HCT116 (cell line): ENCODE data around the gene TFF2. TPM values are rescaled to one million over a fixed set of nuclear protein-coding genes. Genes with fewer than 3 reads are reported as not detected.

Source experiments
- ATAC-seq: fragments of 200-7000 bp; cut with Tn5 transposase; 2 replicates; pipeline ENCODE4 v1.9.1; 2020; ENCODE audit warnings: mild to moderate bottlenecking, moderate library complexity
- BruUV-seq: library from RNA; stranded (reverse); fragments of 400-500 nt; replicated peaks from 2 replicates; lab custom pipeline; 2021; lab: Mats Ljungman, UMichigan
- CTCF ChIA-PET: fragments of 300-600 bp; sonication (Branson Sonifier 250); formaldehyde crosslinking; loops from one replicate; lab custom pipeline; 2021; ENCODE audit warnings: antibody characterized with exemption; lab: Charles Lee
- POLR2A ChIA-PET: fragments of 300-600, 350-600 bp; sonication (Branson Sonifier 250); formaldehyde crosslinking; loops from one replicate; lab custom pipeline; 2021; ENCODE audit warnings: antibody characterized with exemption; lab: Charles Lee
- RAD21 ChIA-PET, 2 experiments: fragments of 300-600 bp; sonication (Branson Sonifier 250); formaldehyde crosslinking; loops; one replicate each; lab custom pipeline; 2023; ENCODE audit warnings: low total read pairs in 2 of 2; ENCODE audit not compliant: uncharacterized antibody in 2 of 2, unreplicated experiment in 2 of 2, low non-redundant PET in 1 of 2; lab: Charles Lee
- DNase-seq: peaks from one replicate; pipeline ENCODE4 v3.0.0-alpha.2; 2010; ENCODE audit warnings: low read depth, low spot score
- H2AFZ ChIP-seq: fragments of 200-600 bp; shearing (Covaris generic), sonication (generic); 2 replicates; pipeline ENCODE4 v1.6.1; 2017; ENCODE audit warnings: low read depth, mixed run types, mixed read lengths, antibody characterized with exemption, low read length; ENCODE audit not compliant: poor library complexity, severe bottlenecking
- H3K27ac ChIP-seq: 2 replicates; pipeline ENCODE4 v1.5.1; 2012; ENCODE audit warnings: low read depth, low read length
- H3K27me3 ChIP-seq: fragments of 200-600 bp; sonication (generic); 2 replicates; pipeline ENCODE4 v1.6.1; 2016; ENCODE audit warnings: mixed run types, low read length, mixed read lengths; ENCODE audit not compliant: insufficient read depth
- H3K36me3 ChIP-seq, 2 experiments: fragments of 200-500 bp in 1 of 2; fragments of 200-600 bp in 1 of 2; sonication (Bioruptor generic) in 1 of 2; sonication (generic) in 1 of 2; 2 replicates each; pipeline versions ENCODE4 v1.5.1 to v1.6.1; 2014 to 2016; ENCODE audit warnings: low read length in 2 of 2, inconsistent platforms in 1 of 2, mixed read lengths in 1 of 2, mixed run types in 1 of 2; ENCODE audit not compliant: insufficient read depth in 2 of 2, control insufficient read depth in 1 of 2
- H3K4me1 ChIP-seq, 2 experiments: fragments of 200-600 bp in 1 of 2; sonication (generic) in 1 of 2; 2 replicates each; pipeline versions ENCODE4 v1.5.1 to v1.6.1; 2012 to 2017; ENCODE audit warnings: low read length in 2 of 2, inconsistent platforms in 1 of 2, mild to moderate bottlenecking in 1 of 2, mixed read lengths in 1 of 2, mixed run types in 1 of 2, moderate library complexity in 1 of 2; ENCODE audit not compliant: insufficient read depth in 2 of 2, control insufficient read depth in 1 of 2
- H3K4me2 ChIP-seq: fragments of 200-600 bp; sonication (generic); 2 replicates; pipeline ENCODE4 v1.6.1; 2017; ENCODE audit warnings: mixed run types, low read length, mixed read lengths
- H3K4me3 ChIP-seq, 2 experiments: fragments of 200-600 bp in 1 of 2; sonication (generic) in 1 of 2; replicated peaks in 1 of 2; 2 replicates each; pipeline ENCODE4 v1.5.1; 2011 to 2016; ENCODE audit warnings: low read length in 2 of 2, control low read depth in 1 of 2, low read depth in 1 of 2, mild to moderate bottlenecking in 1 of 2, mixed read lengths in 1 of 2, mixed run types in 1 of 2
- H3K79me2 ChIP-seq: fragments of 200-600 bp; sonication (generic); 2 replicates; pipeline ENCODE4 v1.6.1; 2017; ENCODE audit warnings: mild to moderate bottlenecking, mixed run types, low read length, moderate library complexity, mixed read lengths; ENCODE audit not compliant: insufficient read depth
- H3K9ac ChIP-seq: fragments of 200-600 bp; sonication (generic); 2 replicates; pipeline ENCODE4 v1.6.1; 2016; ENCODE audit warnings: low read length, mixed read lengths
- H3K9me2 ChIP-seq: fragments of 200-600 bp; sonication (generic), shearing (Covaris generic); 2 replicates; pipeline ENCODE4 v1.6.1; 2017; ENCODE audit warnings: mixed run types, mild to moderate bottlenecking, moderate library complexity; ENCODE audit not compliant: insufficient read depth
- H3K9me3 ChIP-seq, 2 experiments: fragments of 200-500 bp in 1 of 2; fragments of 200-600 bp in 1 of 2; sonication (Bioruptor generic) in 1 of 2; sonication (generic) in 1 of 2; 2 replicates each; pipeline ENCODE4 v1.6.1; 2014 to 2017; ENCODE audit warnings: low read length in 2 of 2, mixed read lengths in 2 of 2, inconsistent platforms in 1 of 2, low read depth in 1 of 2, mild to moderate bottlenecking in 1 of 2, mixed run types in 1 of 2, moderate library complexity in 1 of 2; ENCODE audit not compliant: control insufficient read depth in 1 of 2, insufficient read depth in 1 of 2
- H4K20me1 ChIP-seq: fragments of 200-600 bp; sonication (generic), shearing (Covaris generic); 2 replicates; pipeline ENCODE4 v1.6.1; 2017; ENCODE audit warnings: mixed run types, mild to moderate bottlenecking, moderate library complexity; ENCODE audit not compliant: insufficient read depth
- CBX3 ChIP-seq: IDR thresholded peaks from 2 replicates; pipeline ENCODE4 v1.6.1; 2012; ENCODE audit warnings: low read depth
- ELF1 ChIP-seq: IDR thresholded peaks from 2 replicates; pipeline ENCODE4 v1.6.1; 2012; ENCODE audit warnings: low read depth, borderline replicate concordance
- EZH2 ChIP-seq: fragments of 200-600 bp; sonication (generic); IDR thresholded peaks from 2 replicates; pipeline ENCODE4 v1.6.1; 2017; ENCODE audit warnings: antibody characterized with exemption, mixed run types
- EZH2phosphoT487 ChIP-seq: fragments of 200-600 bp; IDR thresholded peaks from 2 replicates; pipeline ENCODE4 v1.6.1; 2018; ENCODE audit warnings: antibody characterized with exemption, borderline replicate concordance
- JUND ChIP-seq: IDR thresholded peaks from 2 replicates; pipeline ENCODE4 v1.6.1; 2012
- POLR2A ChIP-seq: IDR thresholded peaks from 2 replicates; pipeline ENCODE4 v1.7.0; 2011; ENCODE audit warnings: borderline replicate concordance; ENCODE audit not compliant: insufficient read depth, insufficient read length; ENCODE audit errors: extremely low read depth
- POLR2AphosphoS5 ChIP-seq: IDR thresholded peaks from 2 replicates; pipeline ENCODE4 v1.6.1; 2011; ENCODE audit warnings: mild to moderate bottlenecking, low read depth, low read length, moderate library complexity
- RAD21 ChIP-seq: IDR thresholded peaks from 2 replicates; pipeline ENCODE4 v1.6.1; 2012; ENCODE audit warnings: low read depth, mild to moderate bottlenecking
- SIN3A ChIP-seq: IDR thresholded peaks from 2 replicates; pipeline ENCODE4 v1.6.1; 2012; ENCODE audit warnings: low read depth
- SP1 ChIP-seq: IDR thresholded peaks from 2 replicates; pipeline ENCODE4 v1.6.1; 2012; ENCODE audit warnings: low read depth
- SRF ChIP-seq: IDR thresholded peaks from 2 replicates; pipeline ENCODE4 v1.6.1; 2012; ENCODE audit warnings: low read depth
- TCF7L2 ChIP-seq: IDR thresholded peaks from 2 replicates; pipeline ENCODE4 v1.7.0; 2011; ENCODE audit warnings: borderline replicate concordance, inconsistent platforms; ENCODE audit not compliant: insufficient read depth, insufficient read length; ENCODE audit errors: extremely low read depth
- YY1 ChIP-seq: IDR thresholded peaks from 2 replicates; pipeline ENCODE4 v1.6.1; 2011; ENCODE audit warnings: low read length, low read depth, moderate library complexity, mild to moderate bottlenecking; ENCODE audit not compliant: insufficient replicate concordance; ENCODE audit errors: extremely low read depth
- ZFX ChIP-seq: fragments of 450-650 bp; IDR thresholded peaks from 2 replicates; pipeline ENCODE4 v1.6.1; 2017
- ZNF274 ChIP-seq: fragments of 200-500 bp; sonication (Bioruptor generic); IDR thresholded peaks from 2 replicates; pipeline ENCODE4 v1.6.1; 2014; ENCODE audit warnings: mild to moderate bottlenecking, low read depth, low read length, inconsistent platforms
- intact Hi-C: fragments of 100-400 bp; cut with micrococcal nuclease; formaldehyde crosslinking; loops from 2 replicates; pipeline ENCODE4 v1.10.0; 2022
- total RNA-seq: library from RNA; stranded (reverse); gene quantifications from one replicate; pipeline ENCODE4 v1.2.1, GENCODE V29; 2021; ENCODE audit not compliant: unreplicated experiment
- TF ChIP-seq, protein P1 (sequence below): IDR thresholded peaks from 2 replicates; pipeline ENCODE4 v1.6.1; 2012; ENCODE audit warnings: low read depth
- TF ChIP-seq, protein P2 (sequence below): IDR thresholded peaks from 2 replicates; pipeline ENCODE4 v1.6.1; 2012
- TF ChIP-seq, protein P3 (sequence below): IDR thresholded peaks from 2 replicates; pipeline ENCODE4 v1.6.1; 2011; ENCODE audit warnings: mild to moderate bottlenecking, low read length, moderate library complexity; ENCODE audit not compliant: insufficient replicate concordance; ENCODE audit errors: extremely low read depth
- TF ChIP-seq, protein P4 (sequence below): IDR thresholded peaks from 2 replicates; pipeline ENCODE4 v1.6.1; 2012
- TF ChIP-seq, protein P5 (sequence below), 3 experiments: fragments of 200-600 bp in 1 of 3; sonication (generic) in 1 of 3; IDR thresholded peaks in 2 of 3; conservative IDR thresholded peaks in 1 of 3; 2 replicates each; pipeline ENCODE4 v1.5.1; 2012 to 2017; ENCODE audit warnings: low read depth in 2 of 3, low read length in 2 of 3, antibody characterized with exemption in 1 of 3, borderline replicate concordance in 1 of 3, control low read depth in 1 of 3, mild to moderate bottlenecking in 1 of 3, mixed read lengths in 1 of 3, mixed run types in 1 of 3, moderate library complexity in 1 of 3; ENCODE audit not compliant: insufficient read depth in 1 of 3

The TFF2 gene
- total RNA-seq, 1 experiment from 2014 or later = not detected

DNA sequence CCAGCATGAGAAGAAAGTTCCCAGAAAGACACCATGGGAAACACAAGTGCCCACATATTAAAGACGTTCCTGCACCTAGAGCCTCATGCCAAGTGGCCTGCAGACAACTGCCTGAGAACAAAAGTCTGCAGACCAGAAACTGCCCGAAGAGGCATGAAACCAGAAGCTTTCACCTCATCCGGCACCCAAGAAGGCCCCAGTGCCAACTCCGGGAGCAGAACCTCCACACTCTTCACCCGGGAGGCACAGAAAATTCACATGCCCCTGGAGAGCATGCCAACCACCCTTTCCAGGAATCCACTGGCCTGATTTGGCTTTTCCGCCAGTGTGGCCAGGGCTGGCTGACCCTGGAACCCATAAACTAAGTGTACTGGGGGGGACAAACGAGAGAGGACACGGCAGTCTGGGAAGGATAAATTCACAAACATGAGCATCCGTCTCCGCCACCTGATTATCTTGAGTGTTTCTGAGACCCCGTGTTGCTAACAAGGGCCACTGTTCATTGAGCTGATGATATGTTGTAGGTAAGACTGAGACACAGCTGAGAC lies 6.8 kb downstream of the TFF2 start:
- Histone ChIP-seq H3K36me3 (no peaks in the 10 kb centered on the region), H3K79me2 (no peaks in the 10 kb centered on the region), H3K9me3 (no peaks in the 10 kb centered on the region), H3K4me2 (no peak overlapping the region), H3K9me2 (no peaks in the 10 kb centered on the region), H3K4me1 (no peaks in the 10 kb centered on the region), H2AFZ (no peak overlapping the region), H3K27ac (no peak overlapping the region), H3K9ac (no peak overlapping the region), H3K27me3 (no peaks in the 10 kb centered on the region), H3K4me3 (no peak overlapping the region), H4K20me1 (no peaks in the 10 kb centered on the region)
- CTCF ChIA-PET = no interaction called here
- intact Hi-C loops = no loop called here
- ATAC-seq (no peak), DNase-seq (no peak)
- no TSS peak for BruUV-seq
- RAD21 ChIA-PET = no interaction called here
- POLR2A ChIA-PET = no interaction called here
- TF ChIP-seq SP1 = no peak
- no peak for TF ChIP-seq ELF1
- TF ChIP-seq ZNF274 = no peak
- TF ChIP-seq POLR2A = no peak
- no peak for TF ChIP-seq ZFX
- no peak for TF ChIP-seq EZH2
- no peak for TF ChIP-seq CBX3
- TF ChIP-seq EZH2phosphoT487 = no peak
- TF ChIP-seq, protein P1, sequence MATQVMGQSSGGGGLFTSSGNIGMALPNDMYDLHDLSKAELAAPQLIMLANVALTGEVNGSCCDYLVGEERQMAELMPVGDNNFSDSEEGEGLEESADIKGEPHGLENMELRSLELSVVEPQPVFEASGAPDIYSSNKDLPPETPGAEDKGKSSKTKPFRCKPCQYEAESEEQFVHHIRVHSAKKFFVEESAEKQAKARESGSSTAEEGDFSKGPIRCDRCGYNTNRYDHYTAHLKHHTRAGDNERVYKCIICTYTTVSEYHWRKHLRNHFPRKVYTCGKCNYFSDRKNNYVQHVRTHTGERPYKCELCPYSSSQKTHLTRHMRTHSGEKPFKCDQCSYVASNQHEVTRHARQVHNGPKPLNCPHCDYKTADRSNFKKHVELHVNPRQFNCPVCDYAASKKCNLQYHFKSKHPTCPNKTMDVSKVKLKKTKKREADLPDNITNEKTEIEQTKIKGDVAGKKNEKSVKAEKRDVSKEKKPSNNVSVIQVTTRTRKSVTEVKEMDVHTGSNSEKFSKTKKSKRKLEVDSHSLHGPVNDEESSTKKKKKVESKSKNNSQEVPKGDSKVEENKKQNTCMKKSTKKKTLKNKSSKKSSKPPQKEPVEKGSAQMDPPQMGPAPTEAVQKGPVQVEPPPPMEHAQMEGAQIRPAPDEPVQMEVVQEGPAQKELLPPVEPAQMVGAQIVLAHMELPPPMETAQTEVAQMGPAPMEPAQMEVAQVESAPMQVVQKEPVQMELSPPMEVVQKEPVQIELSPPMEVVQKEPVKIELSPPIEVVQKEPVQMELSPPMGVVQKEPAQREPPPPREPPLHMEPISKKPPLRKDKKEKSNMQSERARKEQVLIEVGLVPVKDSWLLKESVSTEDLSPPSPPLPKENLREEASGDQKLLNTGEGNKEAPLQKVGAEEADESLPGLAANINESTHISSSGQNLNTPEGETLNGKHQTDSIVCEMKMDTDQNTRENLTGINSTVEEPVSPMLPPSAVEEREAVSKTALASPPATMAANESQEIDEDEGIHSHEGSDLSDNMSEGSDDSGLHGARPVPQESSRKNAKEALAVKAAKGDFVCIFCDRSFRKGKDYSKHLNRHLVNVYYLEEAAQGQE = no peak
- TF ChIP-seq SRF = no peak
- TF ChIP-seq, protein P2, sequence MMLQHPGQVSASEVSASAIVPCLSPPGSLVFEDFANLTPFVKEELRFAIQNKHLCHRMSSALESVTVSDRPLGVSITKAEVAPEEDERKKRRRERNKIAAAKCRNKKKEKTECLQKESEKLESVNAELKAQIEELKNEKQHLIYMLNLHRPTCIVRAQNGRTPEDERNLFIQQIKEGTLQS = no peak
- TF ChIP-seq SIN3A = no peak
- TF ChIP-seq, protein P3, sequence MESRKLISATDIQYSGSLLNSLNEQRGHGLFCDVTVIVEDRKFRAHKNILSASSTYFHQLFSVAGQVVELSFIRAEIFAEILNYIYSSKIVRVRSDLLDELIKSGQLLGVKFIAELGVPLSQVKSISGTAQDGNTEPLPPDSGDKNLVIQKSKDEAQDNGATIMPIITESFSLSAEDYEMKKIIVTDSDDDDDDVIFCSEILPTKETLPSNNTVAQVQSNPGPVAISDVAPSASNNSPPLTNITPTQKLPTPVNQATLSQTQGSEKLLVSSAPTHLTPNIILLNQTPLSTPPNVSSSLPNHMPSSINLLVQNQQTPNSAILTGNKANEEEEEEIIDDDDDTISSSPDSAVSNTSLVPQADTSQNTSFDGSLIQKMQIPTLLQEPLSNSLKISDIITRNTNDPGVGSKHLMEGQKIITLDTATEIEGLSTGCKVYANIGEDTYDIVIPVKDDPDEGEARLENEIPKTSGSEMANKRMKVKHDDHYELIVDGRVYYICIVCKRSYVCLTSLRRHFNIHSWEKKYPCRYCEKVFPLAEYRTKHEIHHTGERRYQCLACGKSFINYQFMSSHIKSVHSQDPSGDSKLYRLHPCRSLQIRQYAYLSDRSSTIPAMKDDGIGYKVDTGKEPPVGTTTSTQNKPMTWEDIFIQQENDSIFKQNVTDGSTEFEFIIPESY = no peak
- no peak for TF ChIP-seq POLR2AphosphoS5
- TF ChIP-seq, protein P4, sequence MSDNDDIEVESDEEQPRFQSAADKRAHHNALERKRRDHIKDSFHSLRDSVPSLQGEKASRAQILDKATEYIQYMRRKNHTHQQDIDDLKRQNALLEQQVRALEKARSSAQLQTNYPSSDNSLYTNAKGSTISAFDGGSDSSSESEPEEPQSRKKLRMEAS = no peak
- TF ChIP-seq, protein P5, sequence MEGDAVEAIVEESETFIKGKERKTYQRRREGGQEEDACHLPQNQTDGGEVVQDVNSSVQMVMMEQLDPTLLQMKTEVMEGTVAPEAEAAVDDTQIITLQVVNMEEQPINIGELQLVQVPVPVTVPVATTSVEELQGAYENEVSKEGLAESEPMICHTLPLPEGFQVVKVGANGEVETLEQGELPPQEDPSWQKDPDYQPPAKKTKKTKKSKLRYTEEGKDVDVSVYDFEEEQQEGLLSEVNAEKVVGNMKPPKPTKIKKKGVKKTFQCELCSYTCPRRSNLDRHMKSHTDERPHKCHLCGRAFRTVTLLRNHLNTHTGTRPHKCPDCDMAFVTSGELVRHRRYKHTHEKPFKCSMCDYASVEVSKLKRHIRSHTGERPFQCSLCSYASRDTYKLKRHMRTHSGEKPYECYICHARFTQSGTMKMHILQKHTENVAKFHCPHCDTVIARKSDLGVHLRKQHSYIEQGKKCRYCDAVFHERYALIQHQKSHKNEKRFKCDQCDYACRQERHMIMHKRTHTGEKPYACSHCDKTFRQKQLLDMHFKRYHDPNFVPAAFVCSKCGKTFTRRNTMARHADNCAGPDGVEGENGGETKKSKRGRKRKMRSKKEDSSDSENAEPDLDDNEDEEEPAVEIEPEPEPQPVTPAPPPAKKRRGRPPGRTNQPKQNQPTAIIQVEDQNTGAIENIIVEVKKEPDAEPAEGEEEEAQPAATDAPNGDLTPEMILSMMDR (IDR thresholded peaks at IDR 0.05 in 2 of 3, conservative IDR thresholded peaks at IDR 0.05 in 1 of 3; ENCODE audit: borderline replicate concordance in 1 of 3, insufficient read depth in 1 of 3, low read depth in 2 of 3, low read length in 2 of 3) = no peak
- no peak for TF ChIP-seq YY1
- TF ChIP-seq TCF7L2 = no peak
- no peak for TF ChIP-seq RAD21
- no peak for TF ChIP-seq JUND
- TF ChIP-seq, all 23 proteins: peak for 0
